ENCODE measurements around the gene PSMA7.
"Not testable (repeated sequence)": the region's sequence is repeated elsewhere in the genome, so short reads cannot be mapped to it uniquely, and the experiment has no call there.

The PSMA7 gene

DNA sequence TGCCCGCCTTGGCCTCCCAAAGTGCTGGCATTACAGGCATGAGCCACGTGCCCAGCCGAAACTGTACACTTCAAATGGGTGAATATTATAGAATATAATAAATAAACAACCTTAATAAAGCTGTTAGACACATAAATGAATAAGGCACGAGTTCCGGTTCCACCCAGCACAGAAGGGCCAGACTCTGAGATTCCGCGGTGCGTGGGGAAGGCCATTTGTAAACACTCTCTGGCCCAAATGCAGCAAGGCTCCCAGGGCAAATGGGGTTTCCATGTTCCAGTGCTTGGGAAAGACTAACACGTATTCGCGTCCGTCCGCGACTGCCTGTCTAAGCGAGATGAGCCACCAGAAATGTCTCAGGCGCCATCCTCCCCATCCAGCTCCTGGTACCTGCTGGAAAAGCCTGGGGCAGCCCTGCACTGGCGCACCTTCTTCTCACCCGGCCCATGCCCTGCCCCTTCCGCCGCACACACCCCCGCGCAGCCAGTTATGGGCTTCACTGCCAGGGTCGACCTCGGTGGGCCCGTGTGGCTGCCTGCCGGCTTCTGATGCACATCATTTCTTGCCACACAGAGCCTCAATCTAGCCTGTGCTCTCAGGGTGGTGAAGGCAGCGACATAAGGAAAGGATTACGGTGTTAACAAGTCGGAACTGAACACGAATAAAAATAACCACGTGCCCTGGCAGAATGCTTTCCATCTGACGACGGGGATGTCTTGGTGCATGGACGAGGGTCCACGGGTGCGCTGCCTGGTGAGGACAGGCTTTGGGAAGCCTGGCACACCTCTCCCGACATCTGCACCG lies 26.4 kb downstream of the PSMA7 start:
- no peak overlapping the region for H3K4me3 ChIP-seq (replicated peaks in 1 of 2; ENCODE audit: low read depth in 2 of 2, low read length in 2 of 2)
- no peak for TF ChIP-seq CTCF (IDR thresholded peaks at IDR 0.05; ENCODE audit: low read depth, low read length)
- no peak for DNase-seq (ENCODE audit: low read depth in 2 of 2)

DNA sequence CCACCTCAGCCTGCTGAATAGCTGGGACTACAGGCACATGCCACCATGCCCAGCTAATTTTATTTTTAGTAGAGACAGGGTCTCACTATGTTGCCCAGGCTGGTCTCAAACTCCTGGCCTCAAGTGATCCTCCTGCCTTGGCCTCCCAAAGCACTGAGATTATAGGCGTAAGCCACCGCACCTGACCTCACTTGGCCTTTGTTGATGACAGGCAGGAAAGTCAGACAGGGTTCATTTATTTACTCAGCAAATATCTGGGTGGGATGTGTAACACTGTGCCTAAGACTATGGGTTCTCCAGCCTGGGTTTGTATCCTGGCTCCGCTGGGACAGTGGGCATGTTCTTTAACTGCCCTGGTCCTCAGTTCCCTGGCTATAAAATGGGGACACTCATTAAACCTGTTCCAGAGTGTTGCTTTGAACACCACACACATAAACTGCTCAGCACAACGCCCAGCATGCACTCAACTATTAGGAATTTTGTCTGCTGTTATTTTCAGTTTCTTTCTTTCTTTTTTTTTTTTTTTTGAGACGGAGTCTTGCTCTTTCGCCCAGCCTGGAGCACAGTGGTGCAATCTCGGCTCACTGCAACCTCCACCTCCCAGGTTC lies 27.3 kb downstream of the PSMA7 start:
- not testable (repeated sequence) for H3K4me3 ChIP-seq (replicated peaks in 1 of 2; ENCODE audit: low read depth in 2 of 2, low read length in 2 of 2); DNase-seq (ENCODE audit: low read depth in 2 of 2)

GRCh38 chr20:62114894-62115293 lies 28.3 kb downstream of the PSMA7 start:
- H3K4me3 ChIP-seq (replicated peaks in 1 of 2; ENCODE audit: low read depth in 2 of 2, low read length in 2 of 2), result no peak overlapping the region
- no peak for DNase-seq (ENCODE audit: low read depth in 2 of 2)
- TF ChIP-seq CTCF (IDR thresholded peaks at IDR 0.05; ENCODE audit: low read depth, low read length), result no peak

GRCh38 chr20:62112368-62112767 lies 30.8 kb downstream of the PSMA7 start:
- H3K4me3 ChIP-seq (replicated peaks in 1 of 2; ENCODE audit: low read depth in 2 of 2, low read length in 2 of 2), result no peak overlapping the region
- no peak for DNase-seq (ENCODE audit: low read depth in 2 of 2)
- no peak for TF ChIP-seq CTCF (IDR thresholded peaks at IDR 0.05; ENCODE audit: low read depth, low read length)

DNA sequence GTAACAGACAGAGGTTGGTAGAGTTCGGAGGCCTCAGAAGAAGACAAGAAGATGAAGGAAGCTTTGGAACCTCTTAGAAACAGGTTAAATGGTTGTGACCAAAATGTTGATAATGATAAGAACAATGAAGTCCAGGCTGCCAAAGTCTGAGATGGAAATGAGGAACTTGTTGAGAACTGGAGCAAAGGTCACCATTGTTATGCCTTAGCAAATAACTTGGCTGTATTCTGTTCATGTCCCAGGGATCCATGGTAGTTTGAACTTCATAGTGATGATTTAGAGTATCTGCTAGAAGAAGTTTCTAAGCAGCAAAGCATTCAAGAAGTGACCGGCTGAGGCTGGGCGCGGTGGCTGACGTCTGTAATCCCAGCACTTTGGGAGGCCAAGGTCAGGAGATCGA lies 32.0 kb downstream of the PSMA7 start:
- DNase-seq (ENCODE audit: low read depth in 2 of 2), result no peak
- TF ChIP-seq CTCF (IDR thresholded peaks at IDR 0.05; ENCODE audit: low read depth, low read length), result no peak

GRCh38 chr20:62105592-62105991 lies 37.6 kb downstream of the PSMA7 start:
- H3K4me3 ChIP-seq (replicated peaks in 1 of 2; ENCODE audit: low read depth in 2 of 2, low read length in 2 of 2), result no peak overlapping the region
- no peak for TF ChIP-seq CTCF (IDR thresholded peaks at IDR 0.05; ENCODE audit: low read depth, low read length)
- no peak for DNase-seq (ENCODE audit: low read depth in 2 of 2)

More for the DNA sequence above, 32.0 kb downstream of the PSMA7 start:
- no peak overlapping the region for H3K4me3 ChIP-seq (replicated peaks in 1 of 2; ENCODE audit: low read depth in 2 of 2, low read length in 2 of 2)

DNA sequence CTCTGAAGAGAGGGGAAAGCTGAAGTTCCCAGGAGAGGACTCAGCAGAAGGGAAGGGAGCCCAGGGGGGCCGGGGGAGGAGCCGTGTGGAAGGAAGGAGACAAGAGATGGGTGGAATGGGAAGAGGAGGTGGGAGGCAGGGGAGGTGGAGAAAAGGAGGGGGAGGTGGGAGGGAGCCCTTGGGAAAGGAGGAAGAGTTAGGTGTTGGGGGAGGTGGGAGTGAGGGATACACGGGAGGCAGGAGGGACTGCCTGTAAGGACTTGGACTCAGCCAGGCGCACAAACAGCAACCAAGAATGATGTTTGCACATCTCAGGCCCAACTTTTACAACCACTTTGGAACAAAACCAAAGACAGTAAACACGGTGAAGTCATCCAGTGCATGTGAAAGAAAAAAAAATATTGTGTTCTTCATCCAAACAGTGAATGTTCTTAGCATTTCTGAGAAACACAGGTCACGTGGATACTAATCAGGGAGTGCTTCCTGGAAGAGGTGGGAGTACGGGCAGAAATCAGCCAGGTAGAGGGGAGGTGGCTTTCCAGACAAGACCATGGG lies 38.3 kb downstream of the PSMA7 start:
- TF ChIP-seq CTCF (IDR thresholded peaks at IDR 0.05; ENCODE audit: low read depth, low read length), result no peak
- peak in 1 of 2 donors; percentile 44 for DNase-seq (ENCODE audit: low read depth in 2 of 2)
- no peak overlapping the region for H3K4me3 ChIP-seq (replicated peaks in 1 of 2; ENCODE audit: low read depth in 2 of 2, low read length in 2 of 2)

Data from cardiac fibroblast (primary cell).